ENCODE measurements around the gene ABCB6.
"Not testable (repeated sequence)": the region's sequence is repeated elsewhere in the genome, so short reads cannot be mapped to it uniquely, and the experiment has no call there.

ABCB6 gene

DNA sequence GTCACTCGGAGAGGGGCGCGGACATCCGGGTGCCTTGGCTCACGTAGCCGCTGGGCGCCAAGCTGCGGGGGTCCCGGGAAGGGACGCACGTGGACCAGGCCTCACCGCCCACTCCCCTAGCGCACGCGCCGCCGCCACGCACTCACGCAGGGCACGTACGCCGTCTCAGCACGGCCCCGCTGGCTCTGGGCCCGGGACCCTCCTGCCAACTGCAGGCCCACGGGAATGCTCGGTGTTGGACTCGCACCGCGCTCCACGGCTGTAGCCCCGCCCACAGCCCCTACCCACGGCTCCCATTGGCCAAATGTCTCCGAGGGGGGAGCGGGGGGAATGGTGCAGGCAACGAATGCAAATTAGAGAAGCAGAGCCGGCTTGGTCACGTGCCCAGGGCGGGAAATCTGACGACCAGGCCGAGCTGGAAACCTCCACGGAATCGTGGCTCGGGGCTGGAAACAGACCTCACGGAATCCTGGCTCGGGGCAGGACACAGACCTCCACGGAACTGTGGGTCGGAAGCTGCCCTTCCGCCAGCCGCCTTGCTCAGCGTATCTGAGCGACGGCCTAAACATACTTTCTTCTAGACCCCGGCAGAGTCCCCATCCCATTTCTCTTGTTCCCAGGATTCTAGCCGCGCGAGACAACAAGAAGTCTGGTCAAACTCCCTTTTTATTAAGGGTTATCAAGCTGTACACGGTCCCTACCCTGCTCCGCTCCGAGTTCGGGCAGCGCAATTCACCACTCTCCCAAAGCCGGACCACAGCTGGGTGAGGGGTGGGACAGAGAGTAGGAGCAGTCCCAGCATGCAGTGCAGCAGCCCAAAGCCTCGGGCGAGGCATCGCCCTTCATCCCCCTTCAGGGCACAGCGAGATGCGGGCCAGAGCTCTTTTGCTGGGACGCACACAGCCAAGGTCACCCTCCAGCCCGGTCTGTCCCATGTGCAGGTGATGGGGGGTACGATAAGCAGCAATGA, at the start of gene ABCB6:
Gene ABCB6 (minus strand): TSS at position 227 of the 970 bp plus-strand sequence. CDS start 285 bp downstream, outside the sequence.
- DNase-seq: peak; percentile 77 to 88
- no peaks in the 10 kb centered on the region for H3K27me3 Mint-ChIP-seq
- H3K4me3 Mint-ChIP-seq: peak within 1 kb of the TSS; percentile 87 to 91
- no peaks in the 10 kb centered on the region for H3K9me3 Mint-ChIP-seq
- peaks cover 55% of the 10 kb centered on the region for H3K4me1 Mint-ChIP-seq
- peak; percentile 84 for ATAC-seq
- peak within 1 kb of the TSS; percentile 80 to 94 for H3K27ac Mint-ChIP-seq

DNA sequence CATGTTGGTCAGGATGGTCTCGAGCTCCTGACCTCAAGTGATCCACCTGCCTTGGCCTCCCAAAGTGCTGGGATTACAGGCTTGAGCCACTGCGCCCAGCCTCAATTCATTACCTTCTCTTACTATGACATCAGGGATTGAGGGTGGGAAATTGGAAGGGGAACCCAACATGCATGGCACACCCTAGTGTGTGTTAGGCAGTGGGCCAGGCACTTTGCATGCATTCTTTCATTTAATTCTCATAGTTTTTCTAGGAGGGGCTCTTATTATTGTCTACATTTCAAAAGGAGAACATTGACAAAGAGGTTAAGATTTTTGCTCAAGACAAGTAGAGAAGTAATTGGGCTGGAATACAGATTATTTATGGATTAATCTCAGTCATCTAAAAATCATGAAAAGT, 49.5 kb upstream of the ABCB6 start:
- ATAC-seq: no peak
- H3K4me3 Mint-ChIP-seq: no peak overlapping the region
- no peaks in the 10 kb centered on the region for H3K27me3 Mint-ChIP-seq
- no peaks in the 10 kb centered on the region for H3K4me1 Mint-ChIP-seq
- no peak for DNase-seq
- H3K9me3 Mint-ChIP-seq: no peaks in the 10 kb centered on the region
- peak overlapping the region in 1 of 2 donors; percentile 46 for H3K27ac Mint-ChIP-seq

DNA sequence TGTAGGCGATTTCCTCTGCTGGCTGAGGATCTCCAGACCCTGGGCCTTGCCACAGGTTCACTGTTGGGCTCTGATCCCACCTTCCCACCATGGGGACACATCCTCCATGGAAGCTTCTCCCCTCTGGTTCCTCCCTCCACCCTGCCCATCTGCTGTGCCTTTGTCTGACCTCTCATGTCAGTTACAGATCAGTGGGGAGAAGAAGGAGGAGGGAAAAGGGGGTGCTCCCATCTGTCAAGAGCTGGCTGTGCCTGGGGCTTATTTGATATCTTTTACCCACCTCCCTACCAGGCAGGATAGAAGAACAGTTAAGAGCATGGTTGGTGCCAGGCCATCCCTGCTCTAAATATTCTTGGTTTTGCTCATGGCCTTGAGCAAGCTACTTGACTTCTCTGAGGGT, 48.1 kb upstream of the ABCB6 start:
- Mint-ChIP-seq H3K4me1 (peaks cover 2% of the 10 kb centered on the region), H3K27me3 (no peaks in the 10 kb centered on the region), H3K27ac (no peak overlapping the region), H3K4me3 (no peak overlapping the region), H3K9me3 (no peaks in the 10 kb centered on the region)
- DNase-seq: no peak
- ATAC-seq: no peak

DNA sequence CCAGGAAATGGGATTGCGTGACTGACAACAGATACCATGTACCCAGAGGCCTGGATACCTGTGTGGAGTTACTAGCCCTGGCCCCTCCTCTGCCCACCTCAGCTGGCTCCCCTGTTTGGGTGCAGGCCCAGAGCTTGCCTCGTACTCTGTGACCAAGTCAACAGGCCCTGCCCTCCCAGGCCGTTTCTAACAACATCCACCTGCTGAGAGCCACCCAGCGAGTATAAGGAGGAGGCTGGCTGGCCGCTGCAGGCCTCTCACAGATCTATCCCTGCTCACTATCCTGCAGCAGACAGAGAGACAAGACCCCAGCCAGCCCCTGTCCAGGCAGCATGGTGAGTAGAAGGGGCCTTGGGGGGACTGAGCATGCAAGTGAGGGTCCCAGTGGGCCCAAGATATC, 47.5 kb upstream of the ABCB6 start:
- no peaks in the 10 kb centered on the region for H3K27me3 Mint-ChIP-seq
- H3K4me3 Mint-ChIP-seq: no peak overlapping the region
- ATAC-seq (no peak), DNase-seq (no peak)
- peaks cover 8% of the 10 kb centered on the region for H3K4me1 Mint-ChIP-seq
- H3K9me3 Mint-ChIP-seq: no peaks in the 10 kb centered on the region
- peak overlapping the region in 1 of 2 donors; percentile 22 for H3K27ac Mint-ChIP-seq

DNA sequence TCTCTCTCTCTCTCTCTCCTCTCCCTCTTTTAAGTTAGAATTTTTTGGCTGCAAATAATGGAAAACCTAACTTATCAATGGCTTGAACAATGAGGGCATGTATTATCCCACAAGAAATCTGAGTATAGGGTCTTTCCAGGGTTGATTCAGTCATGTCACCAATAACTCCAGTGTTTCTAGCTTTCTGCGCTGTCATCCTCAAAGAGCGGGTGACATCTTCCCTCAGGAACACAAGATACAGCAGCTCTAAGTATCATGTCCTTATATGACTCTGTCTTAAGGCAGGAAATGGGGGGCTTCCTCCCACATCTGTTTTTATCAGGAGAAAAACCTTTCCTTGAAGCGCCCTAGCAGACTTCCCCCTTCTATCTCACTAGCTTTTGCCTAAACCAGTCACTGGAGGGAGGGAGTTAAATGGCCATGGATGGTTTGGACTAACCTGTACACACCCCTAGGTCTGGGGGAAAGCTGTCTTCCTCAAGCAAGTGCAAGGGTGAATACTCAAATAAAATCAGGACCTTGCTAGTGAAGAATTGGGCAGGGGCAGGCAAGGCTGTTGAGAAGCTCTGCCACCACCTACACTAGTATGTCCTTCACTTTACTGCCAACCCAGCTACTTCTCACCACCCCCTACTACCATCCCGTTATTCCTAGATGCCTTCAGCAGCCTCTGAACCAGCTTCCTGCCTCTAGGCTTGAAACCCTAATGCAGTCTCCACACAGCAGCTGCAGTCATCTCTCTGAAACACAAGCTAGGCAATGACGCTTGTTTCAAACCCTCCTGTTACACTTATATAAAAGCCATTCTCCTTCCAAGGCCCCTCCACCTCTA, 42.5 kb upstream of the ABCB6 start:
- Mint-ChIP-seq H3K4me3 (no peak overlapping the region), H3K4me1 (peaks cover 21% of the 10 kb centered on the region), H3K27me3 (no peaks in the 10 kb centered on the region), H3K27ac (peak overlapping the region in 1 of 2 donors; percentile 64), H3K9me3 (no peaks in the 10 kb centered on the region)
- ATAC-seq (peak; percentile 43), DNase-seq (no peak)

DNA sequence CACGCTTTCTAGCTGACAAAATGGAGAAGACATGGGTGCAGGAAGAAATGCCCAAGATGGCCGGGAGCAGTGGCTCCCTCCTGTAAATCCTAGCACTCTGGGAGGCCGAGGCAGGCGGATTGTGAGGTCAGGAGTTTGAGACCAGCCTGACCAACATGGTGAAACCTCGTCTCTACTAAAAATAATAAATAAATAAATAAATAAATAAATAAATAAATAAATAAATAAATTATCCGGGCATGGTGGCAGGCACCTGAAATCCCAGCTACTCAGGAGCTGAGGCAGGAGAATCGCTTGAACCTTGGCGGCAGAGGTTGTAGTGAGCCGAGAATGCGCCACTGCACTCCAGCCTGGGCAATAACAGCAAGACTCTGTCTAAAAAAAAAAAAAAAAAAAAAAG, 40.2 kb upstream of the ABCB6 start:
- H3K4me3 Mint-ChIP-seq, DNase-seq, H3K9me3 Mint-ChIP-seq, H3K27ac Mint-ChIP-seq, ATAC-seq, H3K27me3 Mint-ChIP-seq: not testable (repeated sequence)
- H3K4me1 Mint-ChIP-seq: peaks cover 37% of the 10 kb centered on the region

DNA sequence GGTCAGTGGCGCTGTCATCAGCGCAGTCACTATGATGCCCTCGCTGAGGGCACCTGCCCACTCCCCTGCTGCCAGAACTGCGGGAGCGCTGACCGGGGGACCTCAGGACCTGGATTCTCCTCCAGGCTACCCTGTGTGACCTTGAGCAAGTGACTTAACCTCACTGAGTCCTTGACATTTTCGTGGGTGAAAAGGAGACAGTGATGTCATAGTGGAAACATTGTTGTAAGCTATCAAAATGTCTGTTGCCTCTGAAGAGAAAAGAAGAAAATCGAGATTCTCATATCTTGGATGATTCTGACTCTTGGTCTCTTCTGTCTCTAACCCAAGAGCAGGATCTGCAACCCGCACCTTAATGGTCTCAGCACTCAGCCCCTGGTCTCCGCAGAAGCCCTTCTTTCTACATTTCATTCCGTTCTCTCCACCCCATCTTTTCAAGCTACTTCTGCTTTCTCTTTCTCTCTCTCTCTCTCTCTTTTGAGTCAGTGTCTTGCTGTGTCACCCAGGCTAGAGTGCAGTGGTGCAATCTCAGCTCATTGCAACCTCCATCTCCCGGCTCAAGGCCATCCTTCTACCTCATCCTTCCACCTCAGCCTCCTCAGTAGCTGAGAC, 35.9 kb upstream of the ABCB6 start:
- DNase-seq (peak in 1 of 2 donors; percentile 57), ATAC-seq (peak; percentile 56)
- Mint-ChIP-seq H3K27me3 (no peaks in the 10 kb centered on the region), H3K4me1 (peaks cover 52% of the 10 kb centered on the region), H3K9me3 (no peaks in the 10 kb centered on the region), H3K4me3 (peak overlapping the region; percentile 71 to 84), H3K27ac (peak overlapping the region; percentile 93 to 95)

DNA sequence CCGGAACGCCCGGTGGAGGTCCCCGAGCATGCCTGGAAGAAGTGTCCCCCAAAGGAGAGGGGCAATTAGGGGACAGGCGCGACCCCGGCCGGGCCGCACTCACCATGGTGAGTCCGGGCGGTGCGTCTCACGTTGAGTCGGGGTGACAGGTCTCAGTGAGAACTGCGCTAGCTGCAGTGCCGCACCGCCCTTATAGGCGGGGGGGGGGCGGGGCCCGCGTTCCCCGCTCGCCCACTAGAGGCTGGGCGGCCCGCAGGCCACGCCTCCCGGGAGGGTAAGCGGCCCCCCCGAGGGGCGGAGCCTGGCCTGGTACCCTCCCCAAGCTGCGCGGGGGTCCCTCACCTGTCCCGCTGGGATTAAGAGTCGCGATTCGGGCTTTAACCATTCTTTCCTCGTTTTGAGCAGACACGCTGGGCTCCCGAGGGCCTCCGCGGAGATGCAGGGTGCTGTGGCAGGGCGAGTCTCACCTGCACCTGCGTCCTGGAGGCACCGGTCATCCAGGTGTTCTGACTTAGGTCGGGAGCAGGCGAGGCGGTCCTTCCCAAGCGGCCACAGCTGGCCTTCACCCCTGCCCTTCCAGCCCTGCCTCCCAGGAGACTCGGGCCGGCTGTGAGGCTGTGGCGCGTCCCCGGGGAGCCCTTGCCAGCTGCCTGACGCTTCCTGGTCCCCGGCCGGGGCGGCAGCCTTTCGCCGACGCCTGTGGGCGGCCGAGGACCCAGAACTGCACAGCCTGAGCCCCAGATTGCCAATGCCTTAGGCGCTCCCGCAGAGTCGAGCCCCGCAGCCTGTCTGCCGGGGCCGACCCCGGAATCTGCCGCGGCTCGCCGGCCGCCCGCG, 35.2 kb upstream of the ABCB6 start, which contains the start of gene TUBA4A:
Gene TUBA4A (minus strand): TSS at position 166 of the 837 bp plus-strand sequence. CDS start 60 bp downstream, at position 106.
- Mint-ChIP-seq H3K9me3 (no peaks in the 10 kb centered on the region), H3K4me1 (peaks cover 59% of the 10 kb centered on the region), H3K27me3 (no peaks in the 10 kb centered on the region), H3K4me3 (peak within 1 kb of the TSS; percentile 71 to 84), H3K27ac (peak within 1 kb of the TSS; percentile 95 to 97)
- DNase-seq: peak; percentile 89 to 90
- peak; percentile 80 for ATAC-seq

DNA sequence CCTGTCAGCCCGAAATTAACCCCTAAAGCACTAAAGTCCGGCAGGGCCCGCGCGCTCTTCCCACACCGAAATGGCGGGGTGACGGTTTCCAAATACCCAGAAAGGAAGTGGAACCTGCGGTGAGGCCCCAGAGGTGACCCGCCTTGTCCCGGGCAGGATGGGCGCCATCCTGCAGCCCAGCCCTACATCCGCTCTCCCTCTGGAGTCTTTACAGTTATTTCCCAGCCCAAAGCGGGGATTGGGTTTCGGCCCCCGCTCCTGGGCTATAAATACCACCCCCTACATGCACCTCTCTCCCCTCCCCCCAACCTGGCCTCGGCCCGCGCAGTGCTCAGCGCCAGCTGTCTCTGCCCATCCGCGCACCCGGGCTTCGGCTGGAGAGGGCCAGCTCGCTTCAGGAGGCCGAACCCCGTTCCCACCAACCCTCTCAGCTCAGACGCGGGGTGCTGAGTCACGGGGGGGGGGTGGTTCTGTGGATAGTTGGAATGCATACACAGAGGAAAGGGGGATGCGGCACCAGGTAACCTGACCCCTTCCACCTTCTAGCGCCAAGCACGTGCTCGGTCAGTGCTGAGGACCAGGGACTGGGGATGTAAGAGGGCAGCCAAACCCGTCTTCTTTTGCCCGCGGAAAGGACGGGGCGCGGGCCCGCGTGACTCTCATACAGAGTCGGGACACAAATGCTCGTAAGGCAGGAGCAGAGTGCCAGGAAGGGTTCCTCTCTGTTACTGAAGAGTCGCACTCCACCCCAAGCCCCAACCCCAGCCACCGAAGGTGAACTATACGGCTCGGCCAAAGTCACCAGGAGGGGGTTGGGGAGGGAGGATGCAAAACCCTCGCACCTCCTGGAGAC, 34.4 kb upstream of the ABCB6 start, which contains the start of gene TUBA4B:
Gene TUBA4B (plus strand): TSS at position 344 of the 853 bp plus-strand sequence. CDS start 165 bp downstream, at position 509.
- H3K9me3 Mint-ChIP-seq: no peaks in the 10 kb centered on the region
- peaks cover 67% of the 10 kb centered on the region for H3K4me1 Mint-ChIP-seq
- ATAC-seq (peak; percentile 50), DNase-seq (peak; percentile 41 to 65)
- peak within 1 kb of the TSS; percentile 95 to 97 for H3K27ac Mint-ChIP-seq
- H3K4me3 Mint-ChIP-seq: peak within 1 kb of the TSS; percentile 71 to 84
- H3K27me3 Mint-ChIP-seq: no peaks in the 10 kb centered on the region

DNA sequence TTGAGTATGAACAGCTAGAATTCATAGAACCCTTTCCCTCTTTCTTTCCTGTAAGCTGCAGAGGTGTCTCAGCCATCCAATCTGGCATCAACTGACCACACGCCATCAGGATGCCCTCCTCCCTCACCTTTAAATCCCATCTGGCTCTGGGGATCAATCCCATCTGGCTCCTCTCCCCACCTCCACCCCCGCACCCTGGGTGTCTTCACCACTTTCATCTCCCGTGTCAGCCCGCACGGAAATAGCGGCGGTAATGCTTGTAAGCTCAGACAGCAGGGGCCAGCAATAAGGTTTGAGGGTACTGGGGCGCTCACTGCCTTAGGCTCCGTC, 33.8 kb upstream of the ABCB6 start:
- Mint-ChIP-seq H3K9me3 (no peaks in the 10 kb centered on the region), H3K27me3 (no peaks in the 10 kb centered on the region), H3K4me3 (peak overlapping the region; percentile 71 to 84), H3K27ac (peak overlapping the region; percentile 95 to 97), H3K4me1 (peaks cover 73% of the 10 kb centered on the region)
- DNase-seq (no peak), ATAC-seq (peak; percentile 0)

DNA sequence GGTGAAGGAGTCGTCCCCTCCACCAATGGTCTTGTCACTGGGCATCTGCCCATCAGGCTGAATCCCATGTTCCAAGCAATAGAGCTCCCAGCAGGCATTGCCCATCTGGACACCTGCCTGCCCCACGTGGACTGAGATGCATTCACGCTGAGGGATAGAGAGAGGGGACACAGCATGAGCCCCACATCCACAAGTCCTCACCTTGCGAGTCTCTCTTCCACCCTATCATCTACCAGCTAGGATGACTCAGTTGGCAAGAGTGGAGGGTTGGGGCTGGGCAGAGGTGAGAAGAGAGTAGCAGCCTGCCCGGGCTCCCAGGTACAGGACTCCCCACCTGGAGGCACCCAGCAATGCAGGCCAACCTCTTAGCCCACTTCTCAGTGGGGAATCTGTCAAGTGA, 33.3 kb upstream of the ABCB6 start:
- Mint-ChIP-seq H3K27ac (peak overlapping the region in 1 of 2 donors; percentile 8), H3K4me3 (peak overlapping the region; percentile 71 to 84)

DNA sequence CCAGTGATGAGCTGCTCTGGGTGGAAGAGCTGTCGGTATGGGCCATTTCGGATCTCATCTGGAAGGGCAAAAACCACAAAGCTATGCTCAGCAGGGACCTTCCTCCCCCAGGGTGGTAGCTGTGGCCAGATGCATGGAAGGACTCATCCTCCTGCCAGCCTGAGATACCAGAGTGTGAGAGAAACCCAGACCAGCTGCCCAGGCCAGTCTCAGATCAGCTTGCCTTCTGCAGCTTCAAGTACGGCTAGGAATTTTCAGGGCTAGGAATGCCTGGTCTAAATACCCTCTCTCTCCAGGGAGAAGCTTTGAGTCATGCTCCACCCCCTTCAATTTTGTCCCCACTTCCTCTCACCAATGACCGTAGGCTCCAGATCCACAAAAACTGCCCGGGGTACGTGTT, 32.9 kb upstream of the ABCB6 start:
- peak overlapping the region; percentile 71 to 84 for H3K4me3 Mint-ChIP-seq
- H3K27me3 Mint-ChIP-seq: no peaks in the 10 kb centered on the region
- DNase-seq: no peak

More for the DNA sequence above, 33.3 kb upstream of the ABCB6 start:
- peaks cover 78% of the 10 kb centered on the region for H3K4me1 Mint-ChIP-seq
- H3K27me3 Mint-ChIP-seq: no peaks in the 10 kb centered on the region
- peak; percentile 27 to 52 for DNase-seq
- peak; percentile 3 for ATAC-seq
- H3K9me3 Mint-ChIP-seq: no peaks in the 10 kb centered on the region

DNA sequence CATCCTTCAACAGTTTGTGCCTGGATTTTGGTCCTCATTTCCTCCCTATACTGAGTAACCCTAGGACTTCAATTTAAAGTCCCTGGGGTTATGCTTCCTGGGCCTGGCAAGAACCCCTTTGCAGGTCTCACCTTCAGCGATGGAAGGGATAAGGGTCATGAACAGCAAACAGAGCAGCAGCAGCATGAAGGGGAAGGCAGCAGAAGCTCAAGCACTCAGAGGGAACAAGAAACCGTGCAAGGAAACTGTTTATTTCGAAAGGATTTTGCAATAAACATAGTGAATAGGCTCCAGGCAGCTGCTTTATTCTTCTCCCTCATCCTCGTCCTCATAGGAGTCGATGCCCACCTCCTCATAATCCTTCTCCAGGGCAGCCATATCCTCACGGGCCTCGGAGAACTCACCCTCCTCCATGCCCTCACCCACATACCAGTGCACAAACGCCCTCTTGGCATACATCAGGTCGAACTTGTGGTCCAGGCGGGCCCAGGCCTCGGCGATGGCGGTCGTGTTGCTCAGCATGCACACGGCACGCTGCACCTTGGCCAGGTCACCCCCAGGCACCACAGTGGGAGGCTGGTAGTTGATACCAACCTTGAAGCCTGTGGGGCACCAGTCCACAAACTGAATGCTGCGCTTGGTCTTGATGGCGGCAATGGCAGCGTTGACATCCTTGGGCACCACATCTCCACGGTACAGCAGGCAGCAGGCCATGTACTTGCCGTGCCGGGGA, 31.5 kb upstream of the ABCB6 start:
- DNase-seq (no peak), ATAC-seq (no peak)
- Mint-ChIP-seq H3K27ac (no peak overlapping the region), H3K4me3 (peak overlapping the region; percentile 76 to 82), H3K4me1 (peaks cover 78% of the 10 kb centered on the region), H3K27me3 (no peaks in the 10 kb centered on the region), H3K9me3 (no peaks in the 10 kb centered on the region)

More for the DNA sequence above, 32.9 kb upstream of the ABCB6 start:
- Mint-ChIP-seq H3K27ac (peak overlapping the region in 1 of 2 donors; percentile 8), H3K4me1 (peaks cover 82% of the 10 kb centered on the region), H3K9me3 (no peaks in the 10 kb centered on the region)
- no peak for ATAC-seq

Measured in stimulated activated naive CD8-positive, alpha-beta T cell treated with anti-CD3 and anti-CD28 coated beads, Interleukin-15, amount 100 ng/mL, for 72 hours (primary cell).